AG04449 (cell line): Measurements from ENCODE around the gene FBXO31.

Experiments
- CTCF ChIA-PET: fragments of 350-600 bp; formaldehyde crosslinking; extraction: SDS; loops from one replicate; lab custom pipeline; 2021; ENCODE audit warnings: antibody characterized with exemption; lab: Yijun Ruan, JAX
- POLR2A ChIA-PET: fragments of 400-600, 350-600 bp; formaldehyde crosslinking; extraction: SDS; loops from one replicate; lab custom pipeline; 2020; ENCODE audit warnings: antibody characterized with exemption, inconsistent platforms; lab: Yijun Ruan, JAX
- DNase-seq: peaks from one replicate; pipeline ENCODE4 v3.0.0-alpha.2; 2010; ENCODE audit warnings: low read depth, low spot score
- H3K4me3 ChIP-seq: 2 replicates; pipeline ENCODE4 v1.5.1; 2011; ENCODE audit warnings: low read depth, mild to moderate bottlenecking, control low read depth, low read length
- TF ChIP-seq, protein P1 (sequence below): IDR thresholded peaks from one replicate; pipeline ENCODE4 v1.5.1; 2011; ENCODE audit warnings: mild to moderate bottlenecking, moderate library complexity, low read length, control low read depth, inconsistent platforms; ENCODE audit not compliant: insufficient read depth; ENCODE audit errors: missing control alignments

Gene FBXO31

DNA sequence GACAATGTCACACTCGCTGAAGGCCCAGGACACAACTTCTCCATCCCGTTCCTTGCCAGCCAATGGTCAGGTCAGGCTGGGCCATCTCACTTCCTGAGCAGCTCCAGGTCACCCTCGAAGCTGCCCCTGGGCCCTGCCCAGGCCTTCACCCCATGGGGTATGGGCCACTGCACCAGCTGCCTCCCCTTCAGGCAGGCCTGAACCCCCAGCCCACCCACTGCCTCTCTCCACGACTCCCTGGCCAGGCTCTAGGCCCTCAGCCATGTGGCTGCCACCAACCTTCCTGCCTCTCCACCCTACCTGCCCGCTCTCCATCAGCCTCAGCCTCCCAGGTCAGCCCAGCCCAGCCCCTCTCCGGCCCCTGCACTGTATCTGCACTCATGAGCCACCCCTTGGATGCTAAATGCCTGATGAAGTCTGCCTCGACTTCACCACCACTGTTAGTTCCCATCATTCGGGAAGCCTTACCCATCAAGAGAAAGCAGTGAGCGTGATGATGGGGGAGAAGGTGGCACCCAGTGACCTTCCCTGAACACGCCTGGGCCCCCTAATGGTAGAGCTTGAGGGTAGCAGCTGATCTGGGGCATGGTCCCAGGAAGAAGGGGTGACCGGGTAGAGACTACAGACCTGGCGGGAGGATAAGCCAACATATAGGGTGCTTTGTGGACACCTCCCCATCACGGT is 35.5 kb downstream of the FBXO31 start:
- H3K4me3 ChIP-seq: no peak overlapping the region
- DNase-seq: no peak
- TF ChIP-seq, protein P1, sequence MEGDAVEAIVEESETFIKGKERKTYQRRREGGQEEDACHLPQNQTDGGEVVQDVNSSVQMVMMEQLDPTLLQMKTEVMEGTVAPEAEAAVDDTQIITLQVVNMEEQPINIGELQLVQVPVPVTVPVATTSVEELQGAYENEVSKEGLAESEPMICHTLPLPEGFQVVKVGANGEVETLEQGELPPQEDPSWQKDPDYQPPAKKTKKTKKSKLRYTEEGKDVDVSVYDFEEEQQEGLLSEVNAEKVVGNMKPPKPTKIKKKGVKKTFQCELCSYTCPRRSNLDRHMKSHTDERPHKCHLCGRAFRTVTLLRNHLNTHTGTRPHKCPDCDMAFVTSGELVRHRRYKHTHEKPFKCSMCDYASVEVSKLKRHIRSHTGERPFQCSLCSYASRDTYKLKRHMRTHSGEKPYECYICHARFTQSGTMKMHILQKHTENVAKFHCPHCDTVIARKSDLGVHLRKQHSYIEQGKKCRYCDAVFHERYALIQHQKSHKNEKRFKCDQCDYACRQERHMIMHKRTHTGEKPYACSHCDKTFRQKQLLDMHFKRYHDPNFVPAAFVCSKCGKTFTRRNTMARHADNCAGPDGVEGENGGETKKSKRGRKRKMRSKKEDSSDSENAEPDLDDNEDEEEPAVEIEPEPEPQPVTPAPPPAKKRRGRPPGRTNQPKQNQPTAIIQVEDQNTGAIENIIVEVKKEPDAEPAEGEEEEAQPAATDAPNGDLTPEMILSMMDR: no peak
- CTCF ChIA-PET: interaction anchor here (0.6 kb wide), 1 partner anchor 21 kb away, joined by 3 read pairs; no protein-coding TSS in a partner anchor
- POLR2A ChIA-PET: no interaction called here

DNA sequence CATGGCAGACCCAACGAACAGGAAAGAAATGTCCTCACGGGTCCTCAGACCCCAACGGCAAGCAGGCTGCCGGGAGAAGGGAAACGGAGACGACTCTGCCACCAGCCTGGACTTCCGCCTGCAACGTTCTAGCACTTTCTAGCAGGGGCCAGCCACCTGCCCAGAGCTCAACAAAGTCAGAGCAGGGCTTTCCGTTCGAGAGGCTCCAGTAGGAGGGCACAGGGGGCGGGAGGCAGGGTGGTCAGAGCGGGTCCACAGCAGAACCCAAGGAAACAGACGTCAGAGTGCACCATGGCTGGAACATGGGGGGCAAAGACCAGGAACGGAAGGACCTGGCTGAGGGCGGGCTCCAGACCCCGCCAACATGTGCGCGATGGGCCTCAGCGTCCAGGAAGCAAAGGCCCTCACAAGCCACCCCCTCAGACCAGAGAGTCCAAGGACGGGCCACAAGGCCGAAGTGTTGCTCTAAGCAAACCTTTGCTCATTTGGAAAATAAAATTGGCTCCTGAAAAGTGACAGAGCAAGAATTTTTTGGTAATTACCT is 37.0 kb downstream of the FBXO31 start:
- H3K4me3 ChIP-seq: no peak overlapping the region
- ChIA-PET POLR2A (no interaction called here), CTCF (no interaction called here)
- TF ChIP-seq, protein P1: no peak
- no peak for DNase-seq

DNA sequence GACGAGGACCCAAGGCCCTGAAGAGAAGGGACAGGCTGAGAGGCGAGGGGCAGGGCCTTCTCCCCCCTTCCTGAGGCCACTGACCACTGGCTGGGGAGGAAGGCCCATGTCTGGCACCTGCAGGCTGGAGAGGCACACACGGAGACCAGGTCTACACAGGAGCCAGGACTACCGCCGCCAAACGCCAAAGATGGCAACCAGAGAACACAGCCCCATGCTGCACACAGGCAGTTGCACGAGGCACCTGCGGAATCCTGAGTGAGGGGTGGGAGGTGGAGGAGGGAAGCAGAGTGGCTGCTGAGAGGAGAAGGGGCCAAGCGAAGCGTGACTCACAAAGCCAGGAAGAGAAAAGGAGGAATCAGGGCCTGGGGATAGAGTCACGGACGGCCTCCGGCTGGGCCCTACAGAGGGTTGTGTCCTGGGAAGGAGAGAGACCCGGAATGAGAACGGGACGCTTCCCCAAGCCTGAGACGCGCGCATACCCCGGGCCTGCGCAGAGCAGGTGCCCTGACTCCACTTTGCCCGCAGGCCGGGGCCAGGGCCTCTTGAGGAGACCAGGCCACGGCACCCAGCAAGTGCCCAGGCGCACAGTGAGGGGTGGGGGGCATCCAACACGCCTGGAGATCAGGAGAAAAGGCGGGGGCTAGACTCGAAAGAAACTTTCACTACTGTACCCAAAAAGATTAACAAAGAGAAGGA is 37.7 kb downstream of the FBXO31 start:
- ChIA-PET POLR2A (no interaction called here), CTCF (no interaction called here)
- TF ChIP-seq, protein P1: no peak
- no peak overlapping the region for H3K4me3 ChIP-seq
- DNase-seq: no peak

DNA sequence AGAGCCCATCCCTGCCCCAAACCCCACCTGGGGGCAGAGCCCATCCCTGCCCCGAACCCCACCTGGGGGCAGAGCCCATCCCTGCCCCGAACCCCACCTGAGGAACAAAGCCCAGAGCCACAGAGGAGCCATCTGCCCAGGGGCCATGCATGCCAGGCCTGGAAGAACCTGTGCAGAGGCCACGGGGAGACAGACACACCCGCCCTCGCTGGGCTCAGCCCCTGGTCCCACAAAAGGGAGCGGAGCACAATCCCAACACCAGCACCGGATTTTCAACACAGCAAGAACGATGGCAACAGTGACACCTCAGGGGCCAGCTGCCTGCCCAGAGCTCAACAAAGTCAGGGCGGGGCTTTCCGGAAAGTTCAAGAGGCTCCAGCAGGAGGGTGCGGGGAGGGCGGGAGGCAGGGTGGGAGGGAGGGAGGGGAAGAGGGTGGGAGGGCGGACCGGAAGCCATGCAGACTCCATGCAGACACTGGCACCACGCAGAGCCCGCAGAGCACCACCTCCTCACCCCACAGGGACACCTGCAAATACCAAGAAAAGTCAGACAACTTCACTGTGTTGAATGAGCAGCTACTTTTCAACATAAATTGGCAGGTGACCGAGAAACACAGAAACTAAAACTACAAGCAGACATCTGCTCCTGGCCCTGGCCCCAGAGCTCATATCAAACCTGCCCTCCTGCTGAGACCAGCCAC is 38.5 kb downstream of the FBXO31 start:
- CTCF ChIA-PET: interaction anchor here (3.0 kb wide), 1 partner anchor 21 kb away, joined by 10 read pairs; no protein-coding TSS in a partner anchor
- H3K4me3 ChIP-seq: no peak overlapping the region
- DNase-seq: no peak
- TF ChIP-seq, protein P1: no peak
- POLR2A ChIA-PET: no interaction called here

DNA sequence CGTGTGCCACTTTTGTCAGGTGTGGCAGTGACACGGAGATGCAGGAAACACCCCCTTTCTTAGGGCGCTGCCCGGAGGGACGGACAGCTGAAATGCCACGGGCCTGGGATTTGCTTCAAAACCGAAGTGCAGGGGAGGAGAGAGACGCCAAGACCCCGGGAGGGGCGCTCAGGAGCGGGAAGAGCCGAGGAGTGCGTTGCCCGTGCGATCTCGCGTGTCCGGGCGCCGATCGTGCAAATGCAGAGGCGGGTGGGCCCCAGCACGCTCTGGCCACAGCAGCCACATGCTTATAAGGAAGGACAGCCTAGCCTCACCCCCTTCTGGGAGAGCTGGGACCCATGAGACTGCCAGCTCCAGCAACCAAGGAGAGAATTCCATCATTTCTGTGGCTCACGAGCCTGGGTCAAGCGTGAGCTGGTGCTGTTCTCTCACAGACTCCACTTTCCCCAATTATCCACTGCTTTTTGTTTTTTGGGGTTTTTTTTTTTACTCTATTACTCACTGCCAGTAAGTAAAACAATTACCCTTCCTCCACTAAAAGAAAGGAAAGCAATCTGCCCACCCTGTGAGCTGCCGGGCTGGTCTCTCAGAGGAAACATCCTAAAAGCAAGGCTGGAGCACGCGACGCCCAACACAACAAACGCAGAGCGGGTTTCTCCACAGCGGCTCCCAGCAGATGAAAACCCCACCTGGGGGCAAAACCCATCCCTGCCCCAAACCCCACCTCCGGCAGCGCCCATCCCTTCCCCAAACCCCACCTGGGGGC is 39.2 kb downstream of the FBXO31 start:
- ChIA-PET POLR2A (no interaction called here), CTCF (interaction anchor here (3.0 kb wide), 1 partner anchor 20 kb away, joined by 10 read pairs; no protein-coding TSS in a partner anchor)
- TF ChIP-seq, protein P1: no peak
- H3K4me3 ChIP-seq: no peak overlapping the region
- DNase-seq: no peak
